Measurements from ENCODE around the gene INTS6.

The INTS6 gene

DNA sequence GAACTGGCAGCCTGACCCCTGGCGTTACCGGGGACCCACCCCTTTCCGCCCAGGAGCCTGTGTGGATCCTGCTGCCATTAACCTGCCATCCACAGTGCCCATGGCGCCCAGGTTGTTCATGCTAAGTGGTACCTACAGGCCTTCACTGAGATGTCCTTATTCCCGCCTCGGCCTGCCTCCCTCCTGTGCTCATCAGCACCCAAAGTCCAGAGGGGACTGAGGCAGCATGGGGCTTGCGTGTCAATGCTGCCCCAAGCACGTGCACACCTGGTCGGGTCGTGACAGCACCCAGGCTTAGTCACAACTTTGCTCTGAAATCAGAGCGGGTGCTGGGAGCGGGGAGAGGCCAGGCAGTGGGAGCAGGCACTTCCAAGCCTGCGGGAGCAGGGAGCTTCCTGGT lies 3.7 kb upstream of the INTS6 start (continued):
- no peak for TF ChIP-seq PPARA (CRISPR knock-in tag; IDR thresholded peaks at IDR 0.05; ENCODE audit: borderline replicate concordance)
- no peak for TF ChIP-seq TCF4 (CRISPR knock-in tag; IDR thresholded peaks at IDR 0.05; ENCODE audit: borderline replicate concordance)
- no peak for TF ChIP-seq OSR1 (CRISPR knock-in tag; IDR thresholded peaks at IDR 0.05)

DNA sequence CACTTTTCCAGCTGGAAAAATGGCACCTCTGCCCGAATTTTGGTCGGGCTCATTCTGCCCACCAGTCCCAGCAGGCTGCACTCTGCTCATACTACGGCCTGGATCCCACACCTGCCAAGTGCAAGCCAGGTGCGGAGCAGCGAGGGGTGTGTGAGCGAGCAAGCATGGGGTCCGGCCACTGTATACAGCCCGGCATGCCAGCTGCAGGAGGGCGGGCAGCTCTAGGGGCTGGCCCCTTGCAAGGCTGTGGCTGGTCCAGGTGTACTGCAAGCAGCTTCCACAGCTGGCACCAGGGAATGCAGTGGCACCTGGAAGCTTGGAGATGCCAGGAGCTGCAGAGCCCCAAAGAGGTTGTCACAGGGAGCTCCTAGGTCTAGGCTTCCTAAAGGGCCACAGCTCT lies 2.7 kb upstream of the INTS6 start:
- no peak for TF ChIP-seq ZC3H10 (CRISPR knock-in tag; IDR thresholded peaks at IDR 0.05)
- no peak for TF ChIP-seq ZFP3 (CRISPR knock-in tag; IDR thresholded peaks at IDR 0.05)
- TF ChIP-seq ESRRG (CRISPR knock-in tag; IDR thresholded peaks at IDR 0.05) = no peak
- TF ChIP-seq, protein P1, sequence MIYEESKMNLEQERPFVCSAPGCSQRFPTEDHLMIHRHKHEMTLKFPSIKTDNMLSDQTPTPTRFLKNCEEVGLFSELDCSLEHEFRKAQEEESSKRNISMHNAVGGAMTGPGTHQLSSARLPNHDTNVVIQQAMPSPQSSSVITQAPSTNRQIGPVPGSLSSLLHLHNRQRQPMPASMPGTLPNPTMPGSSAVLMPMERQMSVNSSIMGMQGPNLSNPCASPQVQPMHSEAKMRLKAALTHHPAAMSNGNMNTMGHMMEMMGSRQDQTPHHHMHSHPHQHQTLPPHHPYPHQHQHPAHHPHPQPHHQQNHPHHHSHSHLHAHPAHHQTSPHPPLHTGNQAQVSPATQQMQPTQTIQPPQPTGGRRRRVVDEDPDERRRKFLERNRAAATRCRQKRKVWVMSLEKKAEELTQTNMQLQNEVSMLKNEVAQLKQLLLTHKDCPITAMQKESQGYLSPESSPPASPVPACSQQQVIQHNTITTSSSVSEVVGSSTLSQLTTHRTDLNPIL (CRISPR knock-in tag; IDR thresholded peaks at IDR 0.05; ENCODE audit: low read depth) = no peak
- no peak for TF ChIP-seq OSR1 (CRISPR knock-in tag; IDR thresholded peaks at IDR 0.05)
- no peak for TF ChIP-seq GLIS3 (CRISPR knock-in tag; IDR thresholded peaks at IDR 0.05)
- TF ChIP-seq, protein P2, sequence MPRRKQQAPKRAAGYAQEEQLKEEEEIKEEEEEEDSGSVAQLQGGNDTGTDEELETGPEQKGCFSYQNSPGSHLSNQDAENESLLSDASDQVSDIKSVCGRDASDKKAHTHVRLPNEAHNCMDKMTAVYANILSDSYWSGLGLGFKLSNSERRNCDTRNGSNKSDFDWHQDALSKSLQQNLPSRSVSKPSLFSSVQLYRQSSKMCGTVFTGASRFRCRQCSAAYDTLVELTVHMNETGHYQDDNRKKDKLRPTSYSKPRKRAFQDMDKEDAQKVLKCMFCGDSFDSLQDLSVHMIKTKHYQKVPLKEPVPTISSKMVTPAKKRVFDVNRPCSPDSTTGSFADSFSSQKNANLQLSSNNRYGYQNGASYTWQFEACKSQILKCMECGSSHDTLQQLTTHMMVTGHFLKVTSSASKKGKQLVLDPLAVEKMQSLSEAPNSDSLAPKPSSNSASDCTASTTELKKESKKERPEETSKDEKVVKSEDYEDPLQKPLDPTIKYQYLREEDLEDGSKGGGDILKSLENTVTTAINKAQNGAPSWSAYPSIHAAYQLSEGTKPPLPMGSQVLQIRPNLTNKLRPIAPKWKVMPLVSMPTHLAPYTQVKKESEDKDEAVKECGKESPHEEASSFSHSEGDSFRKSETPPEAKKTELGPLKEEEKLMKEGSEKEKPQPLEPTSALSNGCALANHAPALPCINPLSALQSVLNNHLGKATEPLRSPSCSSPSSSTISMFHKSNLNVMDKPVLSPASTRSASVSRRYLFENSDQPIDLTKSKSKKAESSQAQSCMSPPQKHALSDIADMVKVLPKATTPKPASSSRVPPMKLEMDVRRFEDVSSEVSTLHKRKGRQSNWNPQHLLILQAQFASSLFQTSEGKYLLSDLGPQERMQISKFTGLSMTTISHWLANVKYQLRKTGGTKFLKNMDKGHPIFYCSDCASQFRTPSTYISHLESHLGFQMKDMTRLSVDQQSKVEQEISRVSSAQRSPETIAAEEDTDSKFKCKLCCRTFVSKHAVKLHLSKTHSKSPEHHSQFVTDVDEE (CRISPR knock-in tag; IDR thresholded peaks at IDR 0.05) = no peak
- TF ChIP-seq PPARA (CRISPR knock-in tag; IDR thresholded peaks at IDR 0.05; ENCODE audit: borderline replicate concordance) = no peak
- TF ChIP-seq, protein P3, sequence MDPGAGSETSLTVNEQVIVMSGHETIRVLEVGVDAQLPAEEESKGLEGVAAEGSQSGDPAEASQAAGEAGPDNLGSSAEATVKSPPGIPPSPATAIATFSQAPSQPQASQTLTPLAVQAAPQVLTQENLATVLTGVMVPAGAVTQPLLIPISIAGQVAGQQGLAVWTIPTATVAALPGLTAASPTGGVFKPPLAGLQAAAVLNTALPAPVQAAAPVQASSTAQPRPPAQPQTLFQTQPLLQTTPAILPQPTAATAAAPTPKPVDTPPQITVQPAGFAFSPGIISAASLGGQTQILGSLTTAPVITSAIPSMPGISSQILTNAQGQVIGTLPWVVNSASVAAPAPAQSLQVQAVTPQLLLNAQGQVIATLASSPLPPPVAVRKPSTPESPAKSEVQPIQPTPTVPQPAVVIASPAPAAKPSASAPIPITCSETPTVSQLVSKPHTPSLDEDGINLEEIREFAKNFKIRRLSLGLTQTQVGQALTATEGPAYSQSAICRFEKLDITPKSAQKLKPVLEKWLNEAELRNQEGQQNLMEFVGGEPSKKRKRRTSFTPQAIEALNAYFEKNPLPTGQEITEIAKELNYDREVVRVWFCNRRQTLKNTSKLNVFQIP (CRISPR knock-in tag; IDR thresholded peaks at IDR 0.05; ENCODE audit: borderline replicate concordance, low read depth) = no peak
- TF ChIP-seq ZNF8 (CRISPR knock-in tag; IDR thresholded peaks at IDR 0.05) = no peak
- TF ChIP-seq ARNTL (CRISPR knock-in tag; IDR thresholded peaks at IDR 0.05; ENCODE audit: borderline replicate concordance, low read depth) = no peak
- no peak for TF ChIP-seq ZFP30 (CRISPR knock-in tag; IDR thresholded peaks at IDR 0.05)
- TF ChIP-seq ZNF565 (CRISPR knock-in tag; conservative IDR thresholded peaks at IDR 0.05; ENCODE audit: low read depth) = no peak
- no peak for TF ChIP-seq RARB (CRISPR knock-in tag; IDR thresholded peaks at IDR 0.05)
- TF ChIP-seq TOX (CRISPR knock-in tag; IDR thresholded peaks at IDR 0.05; ENCODE audit: borderline replicate concordance) = no peak
- TF ChIP-seq ISL1 (CRISPR knock-in tag; IDR thresholded peaks at IDR 0.05) = no peak
- no peak for TF ChIP-seq ZNF70 (CRISPR knock-in tag; IDR thresholded peaks at IDR 0.05)
- no peak for TF ChIP-seq SNAI2 (CRISPR knock-in tag; IDR thresholded peaks at IDR 0.05)
- TF ChIP-seq, protein P4, sequence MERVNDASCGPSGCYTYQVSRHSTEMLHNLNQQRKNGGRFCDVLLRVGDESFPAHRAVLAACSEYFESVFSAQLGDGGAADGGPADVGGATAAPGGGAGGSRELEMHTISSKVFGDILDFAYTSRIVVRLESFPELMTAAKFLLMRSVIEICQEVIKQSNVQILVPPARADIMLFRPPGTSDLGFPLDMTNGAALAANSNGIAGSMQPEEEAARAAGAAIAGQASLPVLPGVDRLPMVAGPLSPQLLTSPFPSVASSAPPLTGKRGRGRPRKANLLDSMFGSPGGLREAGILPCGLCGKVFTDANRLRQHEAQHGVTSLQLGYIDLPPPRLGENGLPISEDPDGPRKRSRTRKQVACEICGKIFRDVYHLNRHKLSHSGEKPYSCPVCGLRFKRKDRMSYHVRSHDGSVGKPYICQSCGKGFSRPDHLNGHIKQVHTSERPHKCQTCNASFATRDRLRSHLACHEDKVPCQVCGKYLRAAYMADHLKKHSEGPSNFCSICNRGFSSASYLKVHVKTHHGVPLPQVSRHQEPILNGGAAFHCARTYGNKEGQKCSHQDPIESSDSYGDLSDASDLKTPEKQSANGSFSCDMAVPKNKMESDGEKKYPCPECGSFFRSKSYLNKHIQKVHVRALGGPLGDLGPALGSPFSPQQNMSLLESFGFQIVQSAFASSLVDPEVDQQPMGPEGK (CRISPR knock-in tag; IDR thresholded peaks at IDR 0.05; ENCODE audit: borderline replicate concordance) = no peak
- no peak for TF ChIP-seq TCF4 (CRISPR knock-in tag; IDR thresholded peaks at IDR 0.05; ENCODE audit: borderline replicate concordance)
- ATAC-seq = no peak

DNA sequence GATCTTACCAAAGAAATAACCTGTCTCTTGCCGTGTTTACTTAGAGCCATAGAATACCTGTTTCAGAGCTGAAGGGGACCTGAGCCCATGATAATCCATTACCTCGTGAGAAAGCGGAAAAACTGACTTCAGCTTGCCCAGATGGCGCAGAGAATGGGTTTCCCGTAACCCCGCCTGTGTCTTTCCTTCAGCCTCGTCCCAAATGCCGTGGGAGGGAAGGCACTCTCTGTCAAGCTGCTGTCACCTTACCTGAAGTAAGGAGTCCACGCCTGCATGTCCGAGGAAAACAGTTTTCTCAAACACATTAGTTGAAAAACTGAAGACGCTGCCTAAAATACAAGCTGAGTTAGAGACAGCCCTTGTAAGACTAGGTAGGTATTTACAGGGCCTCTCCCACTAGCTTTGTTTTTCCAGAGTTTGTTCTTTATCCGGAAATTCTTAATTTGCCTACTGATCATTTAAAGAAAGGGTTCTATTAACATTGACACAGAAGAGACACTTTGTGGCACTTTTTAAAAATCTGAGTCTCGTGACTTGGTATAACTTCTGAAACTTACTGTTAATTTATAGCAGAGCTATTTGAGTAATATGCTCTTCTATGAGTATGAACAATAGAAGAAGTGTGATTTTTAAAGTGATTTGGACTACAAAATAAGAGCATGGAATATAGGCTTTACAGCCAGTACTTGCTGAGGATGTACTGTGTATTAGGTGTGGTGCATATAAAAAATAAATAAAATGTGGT lies 1.3 kb upstream of the INTS6 start:
- no peak for ATAC-seq
- TF ChIP-seq ZFP3 (CRISPR knock-in tag; IDR thresholded peaks at IDR 0.05) (no peak), ESRRG (CRISPR knock-in tag; IDR thresholded peaks at IDR 0.05) (no peak), ZNF70 (CRISPR knock-in tag; IDR thresholded peaks at IDR 0.05) (no peak), ARNTL (CRISPR knock-in tag; IDR thresholded peaks at IDR 0.05; ENCODE audit: borderline replicate concordance, low read depth) (no peak), ISL1 (CRISPR knock-in tag; IDR thresholded peaks at IDR 0.05) (no peak)
- TF ChIP-seq, protein P1 (CRISPR knock-in tag; IDR thresholded peaks at IDR 0.05; ENCODE audit: low read depth) = no peak
